ENCODE measurements around the gene SLC16A8.

Gene SLC16A8

DNA sequence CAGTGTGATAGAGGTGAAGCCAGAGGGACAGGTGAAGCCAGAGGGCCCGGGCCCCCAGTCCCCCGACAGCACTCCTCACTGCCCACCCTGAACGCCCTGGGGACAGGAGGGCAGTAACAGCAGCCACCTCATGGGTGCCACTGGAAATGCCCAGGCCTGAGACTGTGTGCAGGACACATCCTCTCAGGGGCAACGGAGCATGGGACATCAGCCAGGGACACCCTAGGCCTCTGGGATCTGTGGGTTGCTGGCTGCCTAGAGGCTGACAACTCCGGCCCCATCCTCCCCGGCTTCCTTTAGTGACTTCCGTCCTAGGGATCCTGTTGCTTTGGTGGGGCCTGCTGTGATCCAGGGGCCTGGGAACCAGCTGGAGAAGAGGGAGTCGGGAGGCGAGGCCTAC lies 43.9 kb upstream of the SLC16A8 start:
- Histone ChIP-seq H3K27ac (ENCODE audit: extremely low read depth, low read depth, low read length) (no peak overlapping the region), H3K4me1 (ENCODE audit: control insufficient read depth, insufficient read depth, low read length) (no peaks in the 10 kb centered on the region), H3K36me3 (ENCODE audit: control insufficient read depth in 2 of 2, insufficient read depth in 1 of 2, low read length in 2 of 2) (peaks cover 0 to 33% of the 10 kb centered on the region in 2 experiments; a peak in 2 of 3 replicates), H3K4me3 (ENCODE audit: low read depth, low read length) (no peak overlapping the region), H3K9me3 (ENCODE audit: control insufficient read depth, insufficient read depth, low read depth, low read length) (no peaks in the 10 kb centered on the region)
- CTCF ChIA-PET = interaction anchor here (0.6 to 1.5 kb wide), 2 partner anchors 13 to 473 kb away, joined by 3 to 5 read pairs; no protein-coding TSS in a partner anchor
- TF ChIP-seq KLF16 (tag by site-specific recombination; IDR thresholded peaks at IDR 0.05) (no peak), WT1 (tag by site-specific recombination; IDR thresholded peaks at IDR 0.05) (no peak), ZNF426 (tag by site-specific recombination; IDR thresholded peaks at IDR 0.05) (no peak), ZNF148 (tag by site-specific recombination; IDR thresholded peaks at IDR 0.05; ENCODE audit: borderline replicate concordance) (no peak), ZBTB17 (tag by site-specific recombination; IDR thresholded peaks at IDR 0.05) (no peak), ZNF274 (IDR thresholded peaks at IDR 0.05; ENCODE audit: low read length) (no peak), ZNF274 (tag by site-specific recombination; IDR thresholded peaks at IDR 0.05; ENCODE audit: borderline replicate concordance) (no peak), HOXA7 (CRISPR knock-in tag; IDR thresholded peaks at IDR 0.05; ENCODE audit: borderline replicate concordance) (no peak), ZNF623 (tag by site-specific recombination; IDR thresholded peaks at IDR 0.05) (no peak), ZNF530 (tag by site-specific recombination; IDR thresholded peaks at IDR 0.05; ENCODE audit: low read depth) (no peak), ZNF624 (tag by site-specific recombination; IDR thresholded peaks at IDR 0.05) (no peak), ZNF140 (tag by site-specific recombination; IDR thresholded peaks at IDR 0.05) (no peak)
- TF ChIP-seq, protein P1, sequence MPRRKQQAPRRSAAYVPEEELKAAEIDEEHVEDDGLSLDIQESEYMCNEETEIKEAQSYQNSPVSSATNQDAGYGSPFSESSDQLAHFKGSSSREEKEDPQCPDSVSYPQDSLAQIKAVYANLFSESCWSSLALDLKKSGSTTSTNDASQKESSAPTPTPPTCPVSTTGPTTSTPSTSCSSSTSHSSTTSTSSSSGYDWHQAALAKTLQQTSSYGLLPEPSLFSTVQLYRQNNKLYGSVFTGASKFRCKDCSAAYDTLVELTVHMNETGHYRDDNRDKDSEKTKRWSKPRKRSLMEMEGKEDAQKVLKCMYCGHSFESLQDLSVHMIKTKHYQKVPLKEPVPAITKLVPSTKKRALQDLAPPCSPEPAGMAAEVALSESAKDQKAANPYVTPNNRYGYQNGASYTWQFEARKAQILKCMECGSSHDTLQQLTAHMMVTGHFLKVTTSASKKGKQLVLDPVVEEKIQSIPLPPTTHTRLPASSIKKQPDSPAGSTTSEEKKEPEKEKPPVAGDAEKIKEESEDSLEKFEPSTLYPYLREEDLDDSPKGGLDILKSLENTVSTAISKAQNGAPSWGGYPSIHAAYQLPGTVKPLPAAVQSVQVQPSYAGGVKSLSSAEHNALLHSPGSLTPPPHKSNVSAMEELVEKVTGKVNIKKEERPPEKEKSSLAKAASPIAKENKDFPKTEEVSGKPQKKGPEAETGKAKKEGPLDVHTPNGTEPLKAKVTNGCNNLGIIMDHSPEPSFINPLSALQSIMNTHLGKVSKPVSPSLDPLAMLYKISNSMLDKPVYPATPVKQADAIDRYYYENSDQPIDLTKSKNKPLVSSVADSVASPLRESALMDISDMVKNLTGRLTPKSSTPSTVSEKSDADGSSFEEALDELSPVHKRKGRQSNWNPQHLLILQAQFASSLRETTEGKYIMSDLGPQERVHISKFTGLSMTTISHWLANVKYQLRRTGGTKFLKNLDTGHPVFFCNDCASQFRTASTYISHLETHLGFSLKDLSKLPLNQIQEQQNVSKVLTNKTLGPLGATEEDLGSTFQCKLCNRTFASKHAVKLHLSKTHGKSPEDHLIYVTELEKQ (tag by site-specific recombination; IDR thresholded peaks at IDR 0.05; ENCODE audit: borderline replicate concordance) = no peak
- POLR2A ChIA-PET = no interaction called here

GRCh38 chr22:38126928-38127668 lies 43.1 kb upstream of the SLC16A8 start:
- no peak overlapping the region for H3K27ac ChIP-seq (ENCODE audit: extremely low read depth, low read depth, low read length)
- H3K4me3 ChIP-seq (ENCODE audit: low read depth, low read length) = no peak overlapping the region
- ChIA-PET POLR2A (no interaction called here), CTCF (no interaction called here)
- H3K9me3 ChIP-seq (ENCODE audit: control insufficient read depth, insufficient read depth, low read depth, low read length) = no peaks in the 10 kb centered on the region
- peaks cover 0 to 25% of the 10 kb centered on the region in 2 experiments; a peak in 2 of 3 replicates for H3K36me3 ChIP-seq (ENCODE audit: control insufficient read depth in 2 of 2, insufficient read depth in 1 of 2, low read length in 2 of 2)
- H3K4me1 ChIP-seq (ENCODE audit: control insufficient read depth, insufficient read depth, low read length) = no peaks in the 10 kb centered on the region
- TF ChIP-seq ZNF660 (tag by site-specific recombination; IDR thresholded peaks at IDR 0.05) = no peak
- TF ChIP-seq ZNF664 (tag by site-specific recombination; IDR thresholded peaks at IDR 0.05) = no peak
- no peak for TF ChIP-seq ZNF837 (tag by site-specific recombination; IDR thresholded peaks at IDR 0.05)
- no peak for TF ChIP-seq ZNF610 (tag by site-specific recombination; IDR thresholded peaks at IDR 0.05; ENCODE audit: borderline replicate concordance)
- TF ChIP-seq, protein P2, sequence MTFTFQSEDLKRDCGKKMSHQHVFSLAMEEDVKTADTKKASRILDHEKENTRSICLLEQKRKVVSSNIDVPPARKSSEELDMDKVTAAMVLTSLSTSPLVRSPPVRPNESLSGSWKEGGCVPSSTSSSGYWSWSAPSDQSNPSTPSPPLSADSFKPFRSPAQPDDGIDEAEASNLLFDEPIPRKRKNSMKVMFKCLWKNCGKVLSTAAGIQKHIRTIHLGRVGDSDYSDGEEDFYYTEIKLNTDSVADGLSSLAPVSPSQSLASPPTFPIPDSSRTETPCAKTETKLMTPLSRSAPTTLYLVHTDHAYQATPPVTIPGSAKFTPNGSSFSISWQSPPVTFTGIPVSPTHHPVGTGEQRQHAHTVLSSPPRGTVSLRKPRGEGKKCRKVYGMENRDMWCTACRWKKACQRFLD (tag by site-specific recombination; IDR thresholded peaks at IDR 0.05) = no peak
- TF ChIP-seq ZNF19 (tag by site-specific recombination; IDR thresholded peaks at IDR 0.05; ENCODE audit: low read depth) = no peak
- TF ChIP-seq, protein P1 (tag by site-specific recombination; IDR thresholded peaks at IDR 0.05; ENCODE audit: borderline replicate concordance) = no peak
- TF ChIP-seq BCL6B (tag by site-specific recombination; IDR thresholded peaks at IDR 0.05) = no peak
- no peak for TF ChIP-seq ZNF138 (tag by site-specific recombination; IDR thresholded peaks at IDR 0.05; ENCODE audit: borderline replicate concordance)
- no peak for TF ChIP-seq REPIN1 (tag by site-specific recombination; IDR thresholded peaks at IDR 0.05; ENCODE audit: low read depth)

Measured in HEK293 (cell line).